HG02798 (cell line): Measurements from ENCODE around the gene QSOX2.

ENCODE experiments used
- ATAC-seq: cut with Tn5 transposase; IDR thresholded peaks from one replicate; pipeline ENCODE4 v1.9.1; 2021; ENCODE audit warnings: mild to moderate bottlenecking; ENCODE audit not compliant: unreplicated experiment, poor library complexity

The QSOX2 gene

GRCh38 chr9:136254381-136255165 is 9.0 kb upstream of the QSOX2 start:
- no peak for ATAC-seq

- ATAC-seq: no peak
Measured at GRCh38 chr9:136253246-136254130, 7.9 kb upstream of the QSOX2 start.

GRCh38 chr9:136252846-136253245 is 7.2 kb upstream of the QSOX2 start:
- no peak for ATAC-seq

GRCh38 chr9:136252281-136252680 is 6.7 kb upstream of the QSOX2 start:
- ATAC-seq: no peak

- ATAC-seq: no peak
Measured at GRCh38 chr9:136251264-136252115, 5.9 kb upstream of the QSOX2 start.

GRCh38 chr9:136250676-136251075 is 5.1 kb upstream of the QSOX2 start:
- ATAC-seq: no peak

GRCh38 chr9:136249877-136250559 is 4.4 kb upstream of the QSOX2 start:
- no peak for ATAC-seq

GRCh38 chr9:136248951-136249876 is 3.6 kb upstream of the QSOX2 start:
- ATAC-seq: no peak

GRCh38 chr9:136247947-136248637 is 2.5 kb upstream of the QSOX2 start:
- no peak for ATAC-seq

GRCh38 chr9:136247551-136247916 is 1.9 kb upstream of the QSOX2 start:
- ATAC-seq: no peak

GRCh38 chr9:136246849-136247550 is 1.4 kb upstream of the QSOX2 start:
- ATAC-seq: no peak

GRCh38 chr9:136244969-136245218 is 718 bp downstream of the QSOX2 start:
- ATAC-seq: no peak

GRCh38 chr9:136244122-136244968 is 1.3 kb downstream of the QSOX2 start:
- ATAC-seq: no peak

- no peak for ATAC-seq
Measured at GRCh38 chr9:136243631-136244030, 2.0 kb downstream of the QSOX2 start.

- no peak for ATAC-seq
Measured at GRCh38 chr9:136242918-136243525, 2.6 kb downstream of the QSOX2 start.

GRCh38 chr9:136242248-136242647 is 3.4 kb downstream of the QSOX2 start:
- no peak for ATAC-seq

GRCh38 chr9:136241542-136241941 is 4.1 kb downstream of the QSOX2 start:
- ATAC-seq: no peak
